Skeletal muscle satellite cell (primary cell): ENCODE results near the gene TSFM.

Source experiments
- H3K27me3 ChIP-seq: 2 replicates; pipeline ENCODE4 v1.7.0; 2013; ENCODE audit warnings: low read length; ENCODE audit not compliant: control insufficient read depth, insufficient read depth
- H3K36me3 ChIP-seq: 2 replicates; pipeline ENCODE4 v1.7.0; 2013; ENCODE audit warnings: mild to moderate bottlenecking, control low read depth, low read length; ENCODE audit not compliant: insufficient read depth
- H3K4me1 ChIP-seq: 2 replicates; pipeline ENCODE4 v1.7.0; 2013; ENCODE audit warnings: low read length; ENCODE audit not compliant: control insufficient read depth, insufficient read depth
- H3K4me2 ChIP-seq: 2 replicates; pipeline ENCODE4 v1.7.0; 2013; ENCODE audit warnings: mild to moderate bottlenecking, low read length
- H3K4me3 ChIP-seq: 2 replicates; pipeline ENCODE4 v1.7.0; 2013; ENCODE audit warnings: low read length
- H3K9ac ChIP-seq: 2 replicates; pipeline ENCODE4 v1.7.0; 2013; ENCODE audit warnings: mild to moderate bottlenecking, low read depth, low read length, moderate library complexity
- H3K9me3 ChIP-seq: replicated peaks from 2 replicates; pipeline ENCODE4 v1.7.0; 2013; ENCODE audit warnings: mild to moderate bottlenecking, control low read depth, low read length

TSFM gene

GRCh38 chr12:57795354-57795753, 12.8 kb downstream of the TSFM start:
- H3K9me3 ChIP-seq, result no peaks in the 10 kb centered on the region
- peaks cover 54% of the 10 kb centered on the region for H3K36me3 ChIP-seq
- H3K4me2 ChIP-seq, result no peak overlapping the region
- H3K4me1 ChIP-seq, result peaks cover 11% of the 10 kb centered on the region
- H3K27me3 ChIP-seq, result no peaks in the 10 kb centered on the region
- H3K4me3 ChIP-seq, result no peak overlapping the region
- no peak overlapping the region for H3K9ac ChIP-seq

- peaks cover 54% of the 10 kb centered on the region for H3K36me3 ChIP-seq
- no peak overlapping the region for H3K4me2 ChIP-seq
- H3K9me3 ChIP-seq, result no peaks in the 10 kb centered on the region
- no peaks in the 10 kb centered on the region for H3K27me3 ChIP-seq
- H3K4me1 ChIP-seq, result peaks cover 11% of the 10 kb centered on the region
- H3K4me3 ChIP-seq, result no peak overlapping the region
- no peak overlapping the region for H3K9ac ChIP-seq
Measured at GRCh38 chr12:57796996-57797395, 14.4 kb downstream of the TSFM start.

- Histone ChIP-seq H3K9ac (no peak overlapping the region), H3K4me3 (no peak overlapping the region), H3K9me3 (no peaks in the 10 kb centered on the region), H3K4me1 (peaks cover 11% of the 10 kb centered on the region), H3K36me3 (peaks cover 54% of the 10 kb centered on the region), H3K27me3 (no peaks in the 10 kb centered on the region), H3K4me2 (no peak overlapping the region)
Measured at GRCh38 chr12:57797933-57798332, 15.3 kb downstream of the TSFM start.

- no peak overlapping the region for H3K9ac ChIP-seq
- peaks cover 53% of the 10 kb centered on the region for H3K36me3 ChIP-seq
- no peaks in the 10 kb centered on the region for H3K9me3 ChIP-seq
- H3K27me3 ChIP-seq, result no peaks in the 10 kb centered on the region
- H3K4me1 ChIP-seq, result no peaks in the 10 kb centered on the region
- H3K4me2 ChIP-seq, result no peak overlapping the region
- H3K4me3 ChIP-seq, result no peak overlapping the region
Measured at GRCh38 chr12:57800965-57801364, 18.4 kb downstream of the TSFM start.

- Histone ChIP-seq H3K36me3 (peaks cover 51% of the 10 kb centered on the region), H3K9ac (no peak overlapping the region), H3K9me3 (no peaks in the 10 kb centered on the region), H3K4me2 (no peak overlapping the region), H3K4me1 (no peaks in the 10 kb centered on the region), H3K27me3 (no peaks in the 10 kb centered on the region), H3K4me3 (no peak overlapping the region)
Measured at GRCh38 chr12:57802607-57803006, 20.0 kb downstream of the TSFM start.

- Histone ChIP-seq H3K4me2 (no peak overlapping the region), H3K9ac (no peak overlapping the region), H3K36me3 (peaks cover 51% of the 10 kb centered on the region), H3K27me3 (no peaks in the 10 kb centered on the region), H3K4me1 (no peaks in the 10 kb centered on the region), H3K4me3 (no peak overlapping the region), H3K9me3 (no peaks in the 10 kb centered on the region)
Measured at GRCh38 chr12:57803319-57803893, 20.8 kb downstream of the TSFM start.

GRCh38 chr12:57806677-57807076, 24.1 kb downstream of the TSFM start:
- Histone ChIP-seq H3K36me3 (peaks cover 42% of the 10 kb centered on the region), H3K27me3 (no peaks in the 10 kb centered on the region), H3K4me2 (no peak overlapping the region), H3K9ac (no peak overlapping the region), H3K4me3 (no peak overlapping the region), H3K4me1 (peaks cover 4% of the 10 kb centered on the region), H3K9me3 (no peaks in the 10 kb centered on the region)

GRCh38 chr12:57807285-57807684, 24.7 kb downstream of the TSFM start:
- Histone ChIP-seq H3K9me3 (no peaks in the 10 kb centered on the region), H3K36me3 (peaks cover 36% of the 10 kb centered on the region), H3K4me2 (no peak overlapping the region), H3K4me1 (peaks cover 4% of the 10 kb centered on the region), H3K9ac (no peak overlapping the region), H3K4me3 (no peak overlapping the region), H3K27me3 (no peaks in the 10 kb centered on the region)

GRCh38 chr12:57808351-57808750, 25.8 kb downstream of the TSFM start:
- no peak overlapping the region for H3K4me2 ChIP-seq
- H3K4me3 ChIP-seq, result no peak overlapping the region
- H3K4me1 ChIP-seq, result peaks cover 4% of the 10 kb centered on the region
- H3K9me3 ChIP-seq, result no peaks in the 10 kb centered on the region
- no peaks in the 10 kb centered on the region for H3K27me3 ChIP-seq
- H3K9ac ChIP-seq, result no peak overlapping the region
- H3K36me3 ChIP-seq, result peaks cover 26% of the 10 kb centered on the region

- Histone ChIP-seq H3K9me3 (no peaks in the 10 kb centered on the region), H3K9ac (no peak overlapping the region), H3K27me3 (no peaks in the 10 kb centered on the region), H3K4me2 (no peak overlapping the region), H3K36me3 (peaks cover 26% of the 10 kb centered on the region), H3K4me3 (no peak overlapping the region), H3K4me1 (peaks cover 10% of the 10 kb centered on the region)
Measured at GRCh38 chr12:57809425-57809824, 26.8 kb downstream of the TSFM start.

GRCh38 chr12:57810450-57810849, 27.9 kb downstream of the TSFM start:
- Histone ChIP-seq H3K36me3 (peaks cover 26% of the 10 kb centered on the region), H3K4me1 (peaks cover 13% of the 10 kb centered on the region), H3K4me3 (no peak overlapping the region), H3K4me2 (no peak overlapping the region), H3K27me3 (no peaks in the 10 kb centered on the region), H3K9ac (no peak overlapping the region), H3K9me3 (no peaks in the 10 kb centered on the region)

- Histone ChIP-seq H3K4me1 (peaks cover 13% of the 10 kb centered on the region), H3K4me3 (no peak overlapping the region), H3K9ac (no peak overlapping the region), H3K9me3 (no peaks in the 10 kb centered on the region), H3K4me2 (no peak overlapping the region), H3K27me3 (no peaks in the 10 kb centered on the region), H3K36me3 (peaks cover 25% of the 10 kb centered on the region)
Measured at GRCh38 chr12:57811028-57811755, 28.6 kb downstream of the TSFM start.
